ENCODE data around the gene TAF1C. TPM values are rescaled to one million over a fixed set of nuclear protein-coding genes. Genes with fewer than 3 reads are reported as not detected.

TAF1C gene
- total and polyA plus RNA-seq, 9 of the 15 experiments (the other 6 are each of a cell fraction or from before 2014, with no cell fraction given) = 1.5 to 74.8 (median 21.0) TPM

- TF ChIP-seq TEAD4 (IDR thresholded peaks at IDR 0.05; ENCODE audit: low read length) = peak; percentile 9; the same call in 1 of the 2 replicates
- TF ChIP-seq TEAD4 (CRISPR knock-in tag; IDR thresholded peaks at IDR 0.05; ENCODE audit: borderline replicate concordance) = no peak
- TF ChIP-seq SNAPC5 (CRISPR knock-in tag; IDR thresholded peaks at IDR 0.05) = no peak
- no peak for TF ChIP-seq THAP7 (CRISPR knock-in tag; IDR thresholded peaks at IDR 0.05)
- peak; percentile 58; the same call in 1 of the 2 replicates for TF ChIP-seq ZNF449 (CRISPR knock-in tag; IDR thresholded peaks at IDR 0.05)
- peak; percentile 69 for TF ChIP-seq USF2 (CRISPR knock-in tag; IDR thresholded peaks at IDR 0.05)
- no peak for TF ChIP-seq ILF3 (IDR thresholded peaks at IDR 0.05; ENCODE audit: borderline replicate concordance)
- peak; percentile 80; the same call in 1 of the 2 replicates for TF ChIP-seq ZC3H4 (CRISPR knock-in tag; IDR thresholded peaks at IDR 0.05; ENCODE audit: borderline replicate concordance)
- no peak for TF ChIP-seq EZH2 (IDR thresholded peaks at IDR 0.05; ENCODE audit: borderline replicate concordance, low read depth, low read length)
- no peak for TF ChIP-seq ZFP1 (CRISPR knock-in tag; IDR thresholded peaks at IDR 0.05)
- TF ChIP-seq ZKSCAN1 (IDR thresholded peaks at IDR 0.05; ENCODE audit: low read depth, low read length) = no peak
- TF ChIP-seq ZBTB9 (CRISPR knock-in tag; IDR thresholded peaks at IDR 0.05) = peak; percentile 71
- TF ChIP-seq FOXK1 (CRISPR knock-in tag; IDR thresholded peaks at IDR 0.05; ENCODE audit: borderline replicate concordance) = no peak
- no peak for TF ChIP-seq GTF3C2 (IDR thresholded peaks at IDR 0.05; ENCODE audit: borderline replicate concordance, extremely low read depth, insufficient read length)
- TF ChIP-seq TOE1 (IDR thresholded peaks at IDR 0.05; ENCODE audit: borderline replicate concordance) = peak; percentile 76
- TF ChIP-seq TOE1 (CRISPR knock-in tag; IDR thresholded peaks at IDR 0.05; ENCODE audit: borderline replicate concordance, low read depth) = peak; percentile 40; the same call in 1 of the 2 replicates
- peak; percentile 99 for TF ChIP-seq CTBP1 (IDR thresholded peaks at IDR 0.05; ENCODE audit: borderline replicate concordance)
- no peak for TF ChIP-seq ZNF143 (CRISPR knock-in tag; IDR thresholded peaks at IDR 0.05)
- TF ChIP-seq ETV6 (IDR thresholded peaks at IDR 0.05; ENCODE audit: borderline replicate concordance in 1 of 2, low read depth in 2 of 2, low read length in 1 of 2) = no peak
- no peak for TF ChIP-seq ETV6 (CRISPR knock-in tag; IDR thresholded peaks at IDR 0.05; ENCODE audit: borderline replicate concordance)
These were observed 47.8 kb downstream of the TAF1C start (continued) for GRCh38 chr16:84138824-84139627.
